NCI-H510A (cell line): ENCODE results near the gene CYP1A2.

Experiments used
- DNase-seq: peaks from one replicate; lab custom pipeline; 2025; lab: John Stamatoyannopoulos, UW

The CYP1A2 gene

DNA sequence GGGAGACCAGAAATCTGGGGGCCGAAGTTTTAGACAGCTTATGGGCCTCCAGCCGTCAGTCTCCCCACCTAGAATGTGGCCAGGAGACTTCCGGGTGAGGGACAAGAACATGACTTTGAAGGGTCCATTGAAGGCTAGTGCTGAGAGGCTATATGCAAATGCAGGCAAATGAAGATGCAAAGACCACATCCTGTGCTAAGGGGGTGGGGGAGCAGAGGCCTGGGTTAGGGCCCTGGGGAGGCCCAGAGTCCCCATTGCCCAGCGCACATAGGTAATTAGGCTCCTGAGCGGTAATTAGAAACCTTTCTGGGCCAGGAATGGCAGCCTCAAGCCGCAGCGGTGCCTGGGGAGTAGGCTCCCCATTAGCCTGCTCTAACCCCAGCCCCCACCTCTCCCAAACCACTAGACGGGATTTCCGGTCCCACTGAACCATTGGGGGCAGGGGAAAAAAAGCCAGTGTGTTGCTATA is 40.1 kb downstream of the CYP1A2 start:
- no peak for DNase-seq

DNA sequence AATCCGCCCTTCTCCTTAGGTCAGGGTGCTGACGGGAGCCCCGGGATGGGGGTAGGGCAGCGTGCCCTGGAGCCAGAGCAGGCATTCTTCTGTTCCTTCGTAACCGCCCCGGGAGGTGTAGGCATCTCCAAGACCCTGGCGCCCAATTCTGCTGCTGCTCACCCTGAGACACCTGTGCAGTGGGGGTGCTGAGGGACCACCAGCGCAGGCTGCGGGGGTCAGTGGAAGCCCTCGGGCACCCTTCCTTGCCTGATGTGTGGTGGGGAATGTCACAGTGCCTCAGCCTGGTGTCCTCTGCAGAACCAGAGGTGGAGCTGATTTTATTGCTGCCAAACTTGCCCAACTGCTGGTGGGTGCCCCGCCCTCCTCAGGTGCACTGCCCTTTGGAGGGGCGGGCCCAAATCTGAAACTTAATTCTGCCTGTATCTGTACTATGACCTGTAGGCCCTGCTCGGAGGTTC is 40.6 kb downstream of the CYP1A2 start:
- no peak for DNase-seq

DNA sequence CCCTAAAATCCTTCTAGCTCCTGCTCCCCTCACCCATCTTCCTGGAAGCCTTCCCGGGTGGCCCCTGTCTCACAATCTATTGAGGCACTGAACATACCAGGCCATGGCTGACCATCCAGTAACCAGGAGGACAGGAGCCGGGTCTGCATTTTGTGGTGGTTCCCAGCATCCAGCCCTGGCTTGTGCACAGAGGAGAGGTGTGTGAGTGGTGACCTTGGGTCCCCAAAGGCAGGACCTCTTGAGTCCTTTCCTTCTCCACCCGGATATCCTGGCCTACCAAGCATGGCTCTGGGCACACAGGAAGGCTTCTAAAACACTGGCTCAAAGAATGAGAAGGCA is 41.1 kb downstream of the CYP1A2 start:
- DNase-seq: no peak

DNA sequence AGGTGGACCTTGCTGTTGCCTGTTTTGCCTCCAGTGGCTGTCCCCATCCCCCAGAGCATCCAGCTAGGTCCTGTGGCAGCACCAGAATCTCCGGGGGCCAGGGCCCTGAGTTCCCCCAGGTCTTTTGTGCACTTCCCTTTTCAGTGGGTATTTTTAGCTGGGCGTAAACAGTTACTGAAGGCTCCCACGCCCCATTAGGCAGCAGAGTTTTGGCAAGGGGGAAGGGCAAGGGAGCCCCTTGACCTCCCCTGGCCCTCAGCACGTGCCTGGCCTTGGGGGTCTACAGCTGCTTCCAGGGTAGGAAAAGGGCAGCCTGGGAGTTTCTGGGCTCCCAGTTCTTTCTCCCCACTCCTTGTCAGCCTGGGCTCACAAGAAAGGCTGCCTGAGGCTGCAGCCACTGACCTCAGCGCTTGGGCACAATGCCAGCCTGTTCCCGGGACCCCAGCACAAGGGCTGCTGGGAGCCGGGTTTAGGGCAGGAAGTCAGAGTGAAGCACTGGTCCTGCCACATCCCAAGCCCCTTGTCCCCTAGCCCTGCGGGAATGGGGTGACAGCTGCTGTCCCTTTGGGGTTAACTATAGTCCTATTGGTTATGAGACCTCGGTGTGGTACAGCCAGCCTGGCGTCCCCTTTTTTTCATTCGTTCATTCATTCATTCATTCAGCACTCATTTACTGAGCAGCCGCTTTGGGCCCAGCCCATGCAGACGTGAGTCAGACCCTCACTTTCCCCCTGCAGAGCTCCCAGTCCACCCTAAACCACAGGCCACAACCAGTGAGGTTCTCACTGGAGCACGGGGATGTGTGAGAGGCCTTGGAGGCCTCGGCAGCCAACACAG is 41.7 kb downstream of the CYP1A2 start:
- no peak for DNase-seq

DNA sequence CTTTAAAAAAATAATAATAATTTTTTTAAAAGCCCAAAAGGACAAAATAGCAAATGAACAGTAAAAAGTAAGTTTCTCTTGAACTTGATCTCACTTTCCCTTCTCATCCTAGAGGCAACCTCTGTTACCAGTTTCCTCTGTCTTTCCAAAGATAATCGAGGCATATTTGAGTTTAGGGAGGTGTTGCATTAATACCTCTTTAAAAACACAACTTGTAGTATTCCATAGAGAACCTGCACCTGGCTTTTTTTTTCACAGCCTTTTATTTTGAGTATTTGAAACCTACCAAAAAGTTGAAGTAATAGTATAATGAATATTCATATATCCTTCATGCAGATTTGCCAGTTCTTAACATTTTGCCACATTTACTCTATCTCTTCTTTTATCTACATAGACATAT is 42.4 kb downstream of the CYP1A2 start:
- DNase-seq: no peak

DNA sequence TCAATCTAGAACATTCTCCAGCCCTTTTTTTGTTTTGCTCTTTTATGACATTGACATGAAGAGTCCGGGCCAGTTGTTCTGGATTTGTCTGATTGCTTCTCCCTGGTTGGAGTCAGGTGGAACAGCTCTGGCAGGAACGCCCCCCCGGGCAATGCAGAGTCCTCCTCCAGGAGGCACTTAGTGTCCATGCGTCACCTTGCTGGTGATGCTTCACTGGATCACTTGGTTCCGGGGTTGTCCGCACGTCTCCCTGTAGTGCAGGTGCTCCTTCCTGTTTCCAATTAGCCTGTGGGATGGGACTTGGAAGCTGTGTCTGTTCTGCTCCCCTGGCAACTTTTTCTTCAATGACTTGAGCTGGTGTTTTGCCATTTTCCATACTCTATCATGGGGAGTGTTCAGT is 43.0 kb downstream of the CYP1A2 start:
- DNase-seq: no peak

DNA sequence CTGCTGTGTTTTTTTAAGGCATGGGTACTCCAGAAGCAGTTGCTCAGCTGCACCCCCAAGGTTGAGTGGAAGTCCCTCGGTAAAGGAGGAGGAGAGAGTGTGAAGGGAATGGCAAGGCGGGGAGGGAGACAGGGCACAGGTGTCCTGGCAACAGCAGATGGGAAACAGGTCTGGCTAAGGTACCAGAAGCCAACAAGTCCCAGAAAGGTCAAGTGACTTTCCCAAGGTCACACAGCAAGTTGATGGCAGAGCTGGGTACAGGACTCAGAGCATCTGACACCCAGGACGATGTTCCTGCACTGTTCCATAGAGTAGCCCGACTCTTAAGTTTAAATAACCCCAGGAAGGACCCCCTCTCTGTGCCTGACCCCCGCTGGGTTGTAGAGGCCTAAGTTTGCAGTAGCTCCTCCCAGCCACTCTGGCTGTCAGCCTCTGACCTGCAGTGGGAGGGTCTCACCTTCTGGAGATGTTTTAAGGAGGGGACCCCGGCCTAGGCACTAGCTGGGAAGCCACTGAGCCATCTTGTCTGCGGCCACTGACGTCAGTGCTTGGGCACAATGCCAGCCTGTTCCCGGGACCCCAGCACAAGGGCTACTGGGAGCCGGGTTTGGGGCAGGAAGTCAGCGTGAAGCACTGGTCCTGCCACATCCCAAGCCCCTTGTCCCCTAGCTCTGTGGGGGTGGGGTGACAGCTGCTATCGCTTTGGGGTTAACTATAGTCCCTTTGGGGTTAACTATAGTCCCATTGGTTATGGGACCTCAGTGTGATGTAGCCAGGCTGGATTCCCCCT is 43.8 kb downstream of the CYP1A2 start:
- no peak for DNase-seq

DNA sequence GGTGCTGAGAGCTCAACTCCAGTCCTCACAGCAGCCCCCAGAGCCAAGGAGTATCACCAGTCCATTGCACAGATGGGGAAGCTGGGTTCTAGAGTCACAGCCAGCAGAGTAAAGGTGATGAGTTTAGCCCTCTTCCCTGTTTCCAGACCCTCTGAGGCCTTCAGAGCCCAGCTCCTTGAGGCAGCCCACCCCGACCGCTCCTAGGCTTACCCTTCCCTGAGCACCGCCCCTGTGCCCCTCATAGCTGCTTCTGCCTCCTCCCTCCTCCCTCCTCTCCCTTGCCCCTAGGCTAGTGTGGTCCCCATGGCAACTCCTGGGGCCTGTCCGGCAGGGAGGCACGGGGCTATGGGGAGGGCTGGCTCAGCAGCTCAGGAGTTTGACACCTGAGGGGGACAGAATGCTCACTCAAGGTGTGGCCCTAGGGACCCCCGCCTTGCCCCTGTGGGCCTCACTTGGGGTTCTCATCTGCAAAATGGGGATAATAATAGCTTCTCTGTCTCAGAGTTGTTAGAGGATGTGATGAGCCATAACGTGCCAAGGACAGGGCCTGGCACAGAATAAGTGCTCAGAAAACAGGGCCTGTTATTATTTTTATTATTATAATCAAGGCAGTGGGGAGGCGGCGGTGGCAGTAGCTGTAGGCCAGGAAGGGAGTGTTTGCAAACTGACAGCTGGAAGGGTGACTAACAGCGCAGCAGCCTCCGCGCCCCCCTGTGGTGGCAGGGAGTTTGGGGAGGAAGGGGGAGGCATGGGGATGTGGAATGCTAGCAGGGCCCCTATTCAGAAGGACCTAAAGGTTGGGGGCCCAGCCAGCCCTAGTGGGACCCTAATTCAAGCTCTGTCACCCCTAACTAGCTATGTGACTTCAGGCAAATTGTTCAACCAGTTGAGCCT is 44.7 kb downstream of the CYP1A2 start:
- DNase-seq: no peak

DNA sequence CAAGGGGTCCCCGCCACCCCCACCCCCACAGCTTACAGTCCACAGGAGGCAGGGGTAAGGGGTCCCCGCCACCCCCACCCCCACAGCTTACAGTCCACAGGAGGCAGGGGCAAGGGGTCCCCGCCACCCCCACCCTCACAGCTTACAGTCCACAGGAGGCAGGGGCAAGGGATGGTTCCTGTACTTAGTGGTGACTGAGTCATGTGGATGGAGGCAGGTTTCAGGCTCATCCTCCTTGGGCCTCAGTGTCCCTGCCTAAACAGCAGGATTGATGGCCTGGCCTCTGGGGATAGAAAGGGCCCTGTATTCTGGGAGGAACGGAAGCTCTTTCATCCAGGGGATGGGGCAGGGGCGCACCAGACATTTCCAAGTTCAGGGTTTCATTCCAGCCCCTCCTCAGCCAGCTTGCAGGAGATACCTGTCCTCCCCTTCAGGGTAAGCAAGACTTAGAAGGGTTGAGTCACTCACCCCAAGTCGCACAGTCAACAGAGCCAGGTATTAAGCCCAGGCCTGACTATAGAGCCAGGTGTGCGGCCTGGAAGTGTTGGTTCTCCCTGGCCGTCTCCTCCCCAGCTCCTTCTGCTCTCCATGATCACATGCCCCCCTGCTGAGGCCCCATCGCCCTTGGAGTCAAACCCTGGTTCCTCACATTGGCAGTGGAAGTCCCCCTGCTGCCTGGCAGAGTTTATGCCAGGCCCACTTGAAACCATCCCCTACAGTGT is 45.8 kb downstream of the CYP1A2 start:
- no peak for DNase-seq

DNA sequence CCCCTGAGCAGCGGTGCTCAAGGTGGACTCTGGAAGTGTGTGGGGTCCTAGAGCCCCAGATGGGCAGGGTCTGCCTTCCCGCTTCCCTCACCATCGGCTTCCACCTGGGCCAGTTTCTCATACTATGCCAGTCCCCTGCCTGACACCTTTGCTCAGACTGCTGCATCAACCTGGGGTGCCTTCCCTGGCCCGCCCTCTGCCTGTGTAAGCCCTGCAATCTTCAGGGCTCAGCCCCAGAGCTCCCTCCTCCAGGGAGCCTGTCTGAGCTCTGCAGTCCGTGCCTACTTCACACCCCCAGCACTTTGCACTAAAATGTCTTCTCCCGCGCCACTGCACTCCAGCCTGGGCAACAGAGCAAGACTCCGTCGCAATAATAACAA is 46.3 kb downstream of the CYP1A2 start:
- no peak for DNase-seq

DNA sequence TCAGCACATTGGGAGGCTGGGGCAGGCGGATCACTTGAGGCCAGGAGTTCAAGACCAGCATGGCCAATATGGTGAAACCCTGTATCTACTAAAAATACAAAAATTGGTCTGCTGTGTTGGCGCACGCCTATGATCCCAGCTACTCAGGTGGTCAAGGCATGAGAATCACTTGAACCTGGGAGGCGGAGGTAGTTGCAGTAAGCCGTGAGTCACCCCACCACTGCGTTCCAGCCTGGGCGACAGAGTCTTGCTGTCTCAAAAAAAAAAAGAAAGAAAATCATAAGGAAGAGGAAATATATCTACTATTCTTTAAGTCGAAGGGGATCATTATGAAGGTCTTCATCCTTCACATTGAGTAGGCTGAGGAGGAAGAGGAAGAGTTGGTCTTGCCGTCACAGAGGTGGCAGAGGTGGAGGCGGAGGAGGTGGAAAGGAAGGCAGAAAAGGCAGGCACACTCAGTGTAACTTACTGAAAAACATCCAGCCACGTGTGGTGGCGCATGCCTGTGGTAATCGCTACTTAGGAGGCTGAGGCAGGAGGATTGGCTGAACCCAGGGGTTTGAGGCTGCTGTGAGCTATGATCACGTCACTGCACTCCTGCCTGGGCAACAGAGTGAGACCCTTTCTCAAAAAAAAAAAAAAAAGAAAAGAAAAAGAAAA is 47.5 kb downstream of the CYP1A2 start:
- no peak for DNase-seq

DNA sequence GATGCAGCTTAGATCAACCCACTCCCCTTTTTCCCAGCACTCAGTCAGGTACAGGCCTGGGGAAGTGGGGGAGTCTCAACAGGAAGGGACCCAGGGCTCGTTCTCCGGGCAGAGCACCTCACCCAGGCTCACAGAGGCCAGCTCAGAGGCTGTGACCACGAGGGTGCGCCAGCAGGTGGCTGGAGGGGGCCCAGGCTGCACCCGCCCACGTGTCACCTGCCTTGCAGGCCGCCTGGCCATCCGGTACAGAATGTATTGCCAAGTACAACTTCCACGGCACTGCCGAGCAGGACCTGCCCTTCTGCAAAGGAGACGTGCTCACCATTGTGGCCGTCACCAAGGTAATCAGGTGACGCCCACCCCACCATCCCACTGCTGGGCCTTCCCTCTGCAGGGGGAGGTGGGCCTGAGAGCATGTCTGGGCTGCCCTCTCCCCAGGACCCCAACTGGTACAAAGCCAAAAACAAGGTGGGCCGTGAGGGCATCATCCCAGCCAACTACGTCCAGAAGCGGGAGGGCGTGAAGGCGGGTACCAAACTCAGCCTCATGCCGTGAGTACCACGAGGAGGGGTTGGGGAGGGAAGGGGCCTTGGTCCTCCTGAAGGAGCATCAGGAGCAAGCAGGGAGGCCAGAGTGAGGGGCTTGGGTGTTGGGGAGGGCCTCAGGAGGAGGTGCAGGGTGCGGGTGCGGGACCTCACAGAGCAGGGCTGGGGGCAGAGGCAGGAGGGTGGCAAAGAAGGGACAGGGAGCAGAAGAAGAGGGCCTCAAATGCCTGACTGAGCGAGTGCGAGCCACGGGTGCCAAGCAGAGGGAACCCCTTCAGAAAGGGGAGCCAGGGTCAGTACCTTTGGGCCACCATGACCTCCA is 50.0 kb downstream of the CYP1A2 start:
- no peak for DNase-seq

DNA sequence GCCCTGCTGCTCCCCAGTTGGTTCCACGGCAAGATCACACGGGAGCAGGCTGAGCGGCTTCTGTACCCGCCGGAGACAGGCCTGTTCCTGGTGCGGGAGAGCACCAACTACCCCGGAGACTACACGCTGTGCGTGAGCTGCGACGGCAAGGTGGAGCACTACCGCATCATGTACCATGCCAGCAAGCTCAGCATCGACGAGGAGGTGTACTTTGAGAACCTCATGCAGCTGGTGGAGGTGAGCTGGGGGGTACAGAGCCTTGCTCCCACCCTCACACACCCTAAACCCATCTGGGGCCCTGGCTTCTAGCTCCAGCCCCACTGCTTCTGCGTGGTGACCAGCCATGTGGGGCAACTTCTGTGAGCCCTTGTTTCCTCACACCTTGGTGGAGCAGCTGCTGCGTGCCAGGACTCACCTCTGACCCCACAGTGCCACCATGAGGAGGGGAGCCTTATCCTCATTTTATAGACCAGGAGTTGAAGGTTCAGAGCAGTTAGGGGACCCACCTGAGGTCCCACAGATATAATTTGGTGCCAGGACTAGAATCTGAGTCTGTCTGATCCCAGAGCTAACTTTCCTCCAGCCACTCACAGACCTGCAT is 50.7 kb downstream of the CYP1A2 start:
- DNase-seq: no peak

DNA sequence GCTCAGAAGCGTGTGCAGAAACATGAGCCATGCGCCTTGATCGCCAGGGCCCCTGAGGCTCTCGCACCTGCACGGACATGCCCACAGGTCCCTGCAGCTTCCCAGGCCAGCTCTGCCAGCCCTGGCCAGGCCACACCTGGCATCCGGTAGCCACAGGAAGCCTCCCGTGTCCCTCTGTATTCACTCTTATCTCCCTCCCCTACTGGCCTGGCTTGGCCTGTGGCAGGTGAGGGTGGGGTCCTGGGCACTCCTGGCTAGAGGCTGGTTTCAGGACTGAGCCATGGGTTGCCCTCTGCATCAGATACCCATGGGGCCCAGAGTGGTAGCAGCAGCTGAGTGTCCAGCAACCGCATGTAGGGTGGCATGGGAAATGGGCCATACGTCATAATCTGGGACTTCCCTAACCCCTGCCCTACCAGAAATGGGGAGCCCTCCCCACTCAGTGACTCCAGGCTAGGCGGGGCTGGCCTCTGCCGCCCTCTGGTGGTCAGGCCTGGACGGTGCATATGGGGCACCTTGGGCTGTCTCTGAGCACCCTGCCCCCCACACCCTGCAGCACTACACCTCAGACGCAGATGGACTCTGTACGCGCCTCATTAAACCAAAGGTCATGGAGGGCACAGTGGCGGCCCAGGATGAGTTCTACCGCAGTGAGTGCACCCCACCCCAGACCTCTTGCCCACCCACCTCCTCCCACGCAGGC is 51.4 kb downstream of the CYP1A2 start:
- peak; percentile 46 for DNase-seq

DNA sequence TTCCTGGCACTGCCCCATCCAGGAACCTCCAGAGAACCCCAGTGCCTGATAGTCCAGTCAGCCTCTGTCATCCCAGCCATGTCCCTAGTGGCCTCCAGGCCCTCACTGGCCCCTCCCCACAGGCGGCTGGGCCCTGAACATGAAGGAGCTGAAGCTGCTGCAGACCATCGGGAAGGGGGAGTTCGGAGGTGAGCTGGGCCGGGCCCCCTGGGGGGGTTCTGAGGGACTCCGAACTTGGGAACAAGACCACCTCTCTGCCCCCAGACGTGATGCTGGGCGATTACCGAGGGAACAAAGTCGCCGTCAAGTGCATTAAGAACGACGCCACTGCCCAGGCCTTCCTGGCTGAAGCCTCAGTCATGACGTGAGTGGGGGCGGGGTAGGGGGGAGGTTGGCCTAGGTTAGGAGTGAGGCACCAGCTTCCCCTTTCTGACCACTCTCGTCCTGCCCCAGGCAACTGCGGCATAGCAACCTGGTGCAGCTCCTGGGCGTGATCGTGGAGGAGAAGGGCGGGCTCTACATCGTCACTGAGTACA is 52.0 kb downstream of the CYP1A2 start:
- DNase-seq: no peak

DNA sequence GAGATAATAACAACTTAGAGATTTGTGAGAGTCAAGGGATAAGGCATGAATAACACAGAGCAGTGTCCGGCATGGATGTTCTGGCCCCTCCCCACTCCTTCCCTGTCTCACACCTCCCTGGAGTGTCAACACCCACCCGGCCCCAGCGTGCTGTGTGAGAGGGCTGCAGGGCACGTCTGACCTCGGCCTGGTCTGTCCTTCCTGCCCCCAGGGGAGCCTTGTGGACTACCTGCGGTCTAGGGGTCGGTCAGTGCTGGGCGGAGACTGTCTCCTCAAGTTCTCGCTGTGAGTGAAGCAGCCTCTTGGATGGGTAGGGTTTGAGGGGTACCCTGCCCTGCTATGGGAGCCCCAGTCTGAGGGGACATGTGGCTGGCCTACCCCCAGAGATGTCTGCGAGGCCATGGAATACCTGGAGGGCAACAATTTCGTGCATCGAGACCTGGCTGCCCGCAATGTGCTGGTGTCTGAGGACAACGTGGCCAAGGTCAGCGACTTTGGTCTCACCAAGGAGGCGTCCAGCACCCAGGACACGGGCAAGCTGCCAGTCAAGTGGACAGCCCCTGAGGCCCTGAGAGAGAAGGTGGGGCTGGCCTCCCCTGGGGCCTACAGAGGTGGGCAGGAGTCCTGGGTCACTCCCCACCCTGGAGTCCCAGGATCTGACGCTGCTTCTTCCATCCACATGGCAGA is 52.8 kb downstream of the CYP1A2 start:
- DNase-seq: no peak

DNA sequence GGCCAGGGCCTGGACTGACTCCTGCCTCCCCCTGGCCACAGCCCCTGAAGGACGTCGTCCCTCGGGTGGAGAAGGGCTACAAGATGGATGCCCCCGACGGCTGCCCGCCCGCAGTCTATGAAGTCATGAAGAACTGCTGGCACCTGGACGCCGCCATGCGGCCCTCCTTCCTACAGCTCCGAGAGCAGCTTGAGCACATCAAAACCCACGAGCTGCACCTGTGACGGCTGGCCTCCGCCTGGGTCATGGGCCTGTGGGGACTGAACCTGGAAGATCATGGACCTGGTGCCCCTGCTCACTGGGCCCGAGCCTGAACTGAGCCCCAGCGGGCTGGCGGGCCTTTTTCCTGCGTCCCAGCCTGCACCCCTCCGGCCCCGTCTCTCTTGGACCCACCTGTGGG is 53.6 kb downstream of the CYP1A2 start:
- DNase-seq: no peak

DNA sequence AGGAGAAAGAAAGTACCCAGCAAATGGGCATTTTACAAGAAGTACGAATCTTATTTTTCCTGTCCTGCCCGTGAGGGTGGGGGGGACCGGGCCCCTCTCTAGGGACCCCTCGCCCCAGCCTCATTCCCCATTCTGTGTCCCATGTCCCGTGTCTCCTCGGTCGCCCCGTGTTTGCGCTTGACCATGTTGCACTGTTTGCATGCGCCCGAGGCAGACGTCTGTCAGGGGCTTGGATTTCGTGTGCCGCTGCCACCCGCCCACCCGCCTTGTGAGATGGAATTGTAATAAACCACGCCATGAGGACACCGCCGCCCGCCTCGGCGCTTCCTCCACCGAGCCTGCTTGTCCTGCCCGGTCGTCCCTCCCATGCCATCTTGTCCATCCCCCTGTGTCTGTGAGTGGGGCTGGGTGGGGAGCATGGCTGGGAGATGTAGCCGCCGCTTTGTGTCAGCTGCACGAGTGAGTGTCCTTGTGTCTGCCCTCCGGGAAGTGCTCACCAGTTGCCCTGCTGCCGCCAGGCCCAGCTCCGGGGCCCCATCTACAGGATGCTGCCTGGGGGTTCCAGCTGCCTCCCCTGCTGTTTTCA is 54.3 kb downstream of the CYP1A2 start:
- DNase-seq: no peak
